DOHH2 (cell line): ENCODE results near the gene ECSIT.

ENCODE experiments used
- CTCF ChIP-seq: fragments of 200-600 bp; sonication (generic); IDR thresholded peaks from one replicate; pipeline ENCODE4 v1.5.1; 2014; ENCODE audit warnings: antibody characterized with exemption, mild to moderate bottlenecking, low read depth, low read length; ENCODE audit not compliant: poor library complexity, severe bottlenecking
- EZH2phosphoT487 ChIP-seq: fragments of 200-600 bp; sonication (generic); IDR thresholded peaks from 2 replicates; pipeline ENCODE4 v1.6.1; 2017; ENCODE audit warnings: borderline replicate concordance, mild to moderate bottlenecking, antibody characterized with exemption, low read length, moderate library complexity, mixed read lengths

- no peak for TF ChIP-seq CTCF
- TF ChIP-seq EZH2phosphoT487, result no peak
Measured at GRCh38 chr19:11574689-11575088, 45.8 kb upstream of the ECSIT start.
